Measurements from ENCODE around the gene DCDC2.
"Not testable (repeated sequence)": the region's sequence is repeated elsewhere in the genome, so short reads cannot be mapped to it uniquely, and the experiment has no call there.

DCDC2 gene

GRCh38 chr6:24272553-24272952 is 85.3 kb downstream of the DCDC2 start:
- no peak for DNase-seq (ENCODE audit: low read depth in 1 of 2, low spot score in 1 of 2)

GRCh38 chr6:24272148-24272547 is 85.7 kb downstream of the DCDC2 start:
- no peak for DNase-seq (ENCODE audit: low read depth in 1 of 2, low spot score in 1 of 2)

- no peak for DNase-seq (ENCODE audit: low read depth in 1 of 2, low spot score in 1 of 2)
Measured at GRCh38 chr6:24270011-24270410, 87.8 kb downstream of the DCDC2 start.

GRCh38 chr6:24258214-24258613 is 99.6 kb downstream of the DCDC2 start:
- not testable (repeated sequence) for DNase-seq (ENCODE audit: low read depth in 1 of 2, low spot score in 1 of 2)

- no peak for DNase-seq (ENCODE audit: low read depth in 1 of 2, low spot score in 1 of 2)
Measured at GRCh38 chr6:24257282-24257681, 100.6 kb downstream of the DCDC2 start.

GRCh38 chr6:24255676-24256075 is 102.2 kb downstream of the DCDC2 start:
- no peak for DNase-seq (ENCODE audit: low read depth in 1 of 2, low spot score in 1 of 2)

GRCh38 chr6:24253360-24253759 is 104.5 kb downstream of the DCDC2 start:
- DNase-seq (ENCODE audit: low read depth in 1 of 2, low spot score in 1 of 2) = no peak

GRCh38 chr6:24252280-24252679 is 105.6 kb downstream of the DCDC2 start:
- DNase-seq (ENCODE audit: low read depth in 1 of 2, low spot score in 1 of 2) = no peak

- DNase-seq (ENCODE audit: low read depth in 1 of 2, low spot score in 1 of 2) = no peak
Measured at GRCh38 chr6:24251339-24251738, 106.5 kb downstream of the DCDC2 start.

GRCh38 chr6:24249926-24250325 is 107.9 kb downstream of the DCDC2 start:
- DNase-seq (ENCODE audit: low read depth in 1 of 2, low spot score in 1 of 2) = no peak

- DNase-seq (ENCODE audit: low read depth in 1 of 2, low spot score in 1 of 2) = no peak
Measured at GRCh38 chr6:24245275-24245674, 112.6 kb downstream of the DCDC2 start.

- no peak for DNase-seq (ENCODE audit: low read depth in 1 of 2, low spot score in 1 of 2)
Measured at GRCh38 chr6:24242924-24243323, 114.9 kb downstream of the DCDC2 start.

GRCh38 chr6:24241779-24242178 is 116.1 kb downstream of the DCDC2 start:
- DNase-seq (ENCODE audit: low read depth in 1 of 2, low spot score in 1 of 2) = not testable (repeated sequence)

GRCh38 chr6:24240943-24241342 is 116.9 kb downstream of the DCDC2 start:
- DNase-seq (ENCODE audit: low read depth in 1 of 2, low spot score in 1 of 2) = no peak

GRCh38 chr6:24240380-24240928 is 117.4 kb downstream of the DCDC2 start:
- no peak for DNase-seq (ENCODE audit: low read depth in 1 of 2, low spot score in 1 of 2)

- no peak for DNase-seq (ENCODE audit: low read depth in 1 of 2, low spot score in 1 of 2)
Measured at GRCh38 chr6:24238700-24239099, 119.2 kb downstream of the DCDC2 start.

- DNase-seq (ENCODE audit: low read depth in 1 of 2, low spot score in 1 of 2) = not testable (repeated sequence)
Measured at GRCh38 chr6:24236779-24237178, 121.1 kb downstream of the DCDC2 start.

- no peak for DNase-seq (ENCODE audit: low read depth in 1 of 2, low spot score in 1 of 2)
Measured at GRCh38 chr6:24233813-24234442, 123.9 kb downstream of the DCDC2 start.

- no peak for DNase-seq (ENCODE audit: low read depth in 1 of 2, low spot score in 1 of 2)
Measured at GRCh38 chr6:24231438-24231977, 126.4 kb downstream of the DCDC2 start.

GRCh38 chr6:24229696-24230405 is 128.0 kb downstream of the DCDC2 start:
- no peak for DNase-seq (ENCODE audit: low read depth in 1 of 2, low spot score in 1 of 2)

- no peak for DNase-seq (ENCODE audit: low read depth in 1 of 2, low spot score in 1 of 2)
Measured at GRCh38 chr6:24228681-24229255, 129.1 kb downstream of the DCDC2 start.

- no peak for DNase-seq (ENCODE audit: low read depth in 1 of 2, low spot score in 1 of 2)
Measured at GRCh38 chr6:24228123-24228522, 129.7 kb downstream of the DCDC2 start.
